ENCODE measurements around the gene AGAP9. TPM values are rescaled to one million over a fixed set of nuclear protein-coding genes. Genes with fewer than 3 reads are reported as not detected.

AGAP9 gene
- total RNA-seq: 5.2 and 5.5 TPM in 2 replicates

DNA sequence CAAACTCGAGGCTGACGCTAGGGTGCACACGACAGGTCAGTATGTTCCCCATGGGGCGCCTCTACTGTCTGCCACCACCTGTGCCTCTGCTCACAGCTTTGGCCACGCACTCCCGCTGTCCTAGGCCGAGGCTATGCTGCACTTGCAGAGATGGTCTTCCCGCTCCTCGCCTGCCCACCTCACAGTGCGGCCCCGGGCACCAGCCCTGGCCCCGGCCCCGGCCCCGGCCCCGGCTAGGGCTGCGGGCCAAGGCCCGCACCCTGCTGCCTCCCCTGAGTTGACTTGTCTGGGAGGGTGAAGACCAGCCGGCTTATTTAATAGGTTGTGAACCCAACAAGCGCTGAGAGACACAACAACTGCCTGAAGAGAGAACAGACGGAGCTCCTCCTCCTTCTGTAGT lies at the start of gene AGAP9:
Gene AGAP9 (minus strand): TSS at position 164 of the 400 bp plus-strand sequence. CDS start 112 bp downstream, at position 52.

DNA sequence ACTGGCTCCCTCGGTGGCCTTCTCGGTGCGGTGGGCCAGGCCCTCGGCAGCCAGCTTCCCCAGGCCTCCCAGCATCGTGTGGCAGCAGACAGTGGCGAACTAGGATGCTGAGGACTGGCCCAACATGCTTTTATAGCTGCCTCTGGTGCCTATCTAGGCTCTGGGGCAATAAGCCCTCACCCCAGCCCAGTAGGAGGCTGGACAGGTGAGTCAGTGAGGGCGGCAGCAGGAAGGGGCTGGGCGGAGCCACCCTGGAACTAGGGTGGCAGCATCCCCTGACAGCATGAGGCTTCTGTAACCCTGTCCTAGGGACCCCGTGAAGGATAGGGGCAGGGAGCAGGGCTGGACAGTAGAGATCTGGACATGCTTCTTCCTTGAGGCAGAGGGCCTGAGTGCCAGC lies 31.8 kb downstream of the AGAP9 start, which contains the start of gene FAM25G:
Gene FAM25G (minus strand): TSS at position 101 of the 400 bp plus-strand sequence. CDS start 26 bp downstream, at position 75.

DNA sequence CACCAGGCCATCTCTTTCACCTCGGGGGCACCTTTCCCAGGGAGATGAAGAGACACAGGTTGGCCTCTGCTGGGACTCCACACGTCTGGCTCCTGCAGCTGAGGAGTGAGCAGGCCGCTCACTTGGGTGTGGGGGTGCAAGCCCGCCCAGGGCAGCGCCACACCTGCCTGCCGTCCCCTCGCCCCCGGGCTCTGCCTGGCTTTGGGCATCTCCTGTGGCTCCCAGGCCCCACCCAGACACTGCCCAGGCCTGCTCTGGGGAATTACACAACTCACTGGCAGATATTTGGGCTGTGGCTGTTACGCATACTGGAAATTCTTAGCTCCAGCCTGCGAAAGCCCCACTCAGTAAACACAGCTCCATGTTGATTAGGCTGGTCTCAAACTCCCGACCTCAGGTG lies 39.5 kb downstream of the AGAP9 start, which contains the start of gene ANXA8:
Gene ANXA8 (minus strand): TSS at position 193 of the 400 bp plus-strand sequence. CDS start 182 bp downstream, at position 11.

Other genes with a start within 250 kb of the AGAP9 start
- 44.9 and 178 TPM in 2 replicates for gene GDF10, start 223.4 kb downstream of the AGAP9 start, total RNA-seq
- gene GDF2, start 201.2 kb downstream of the AGAP9 start, total RNA-seq: not detected in 2 replicates
- not detected in 2 replicates for gene RBP3, start 175.3 kb downstream of the AGAP9 start, total RNA-seq
- under 0.01 TPM in 1 of 2 replicates, not detected in the other for gene ZNF488, start 139.3 kb downstream of the AGAP9 start, total RNA-seq
- 0.15 and 0.33 TPM in 2 replicates for gene ANXA8, start 39.5 kb downstream of the AGAP9 start, total RNA-seq
- not detected in 2 replicates for gene FAM25G, start 31.9 kb downstream of the AGAP9 start, total RNA-seq
- gene SYT15B, start 240.0 kb upstream of the AGAP9 start, total RNA-seq: not detected in 2 replicates

Data from smooth muscle cell of trachea (primary cell).